ENCODE results near the gene CIB2.

- TF ChIP-seq CTCF (optimal IDR thresholded peaks at IDR 0.05 in 1 of 3, IDR thresholded peaks at IDR 0.05 in 1 of 3, conservative IDR thresholded peaks at IDR 0.05 in 1 of 3; ENCODE audit: extremely low read depth in 1 of 3, insufficient read depth in 2 of 3, low read length in 3 of 3) = no peak
- no peak for TF ChIP-seq EZH2 (IDR thresholded peaks at IDR 0.05; ENCODE audit: low read length)
Measured at GRCh38 chr15:78102211-78102610, 29.0 kb downstream of the CIB2 start.

Measured in keratinocyte (primary cell).